ENCODE data around the gene RNASET2.
"Not testable (repeated sequence)": the region's sequence is repeated elsewhere in the genome, so short reads cannot be mapped to it uniquely, and the experiment has no call there.

Gene RNASET2

DNA sequence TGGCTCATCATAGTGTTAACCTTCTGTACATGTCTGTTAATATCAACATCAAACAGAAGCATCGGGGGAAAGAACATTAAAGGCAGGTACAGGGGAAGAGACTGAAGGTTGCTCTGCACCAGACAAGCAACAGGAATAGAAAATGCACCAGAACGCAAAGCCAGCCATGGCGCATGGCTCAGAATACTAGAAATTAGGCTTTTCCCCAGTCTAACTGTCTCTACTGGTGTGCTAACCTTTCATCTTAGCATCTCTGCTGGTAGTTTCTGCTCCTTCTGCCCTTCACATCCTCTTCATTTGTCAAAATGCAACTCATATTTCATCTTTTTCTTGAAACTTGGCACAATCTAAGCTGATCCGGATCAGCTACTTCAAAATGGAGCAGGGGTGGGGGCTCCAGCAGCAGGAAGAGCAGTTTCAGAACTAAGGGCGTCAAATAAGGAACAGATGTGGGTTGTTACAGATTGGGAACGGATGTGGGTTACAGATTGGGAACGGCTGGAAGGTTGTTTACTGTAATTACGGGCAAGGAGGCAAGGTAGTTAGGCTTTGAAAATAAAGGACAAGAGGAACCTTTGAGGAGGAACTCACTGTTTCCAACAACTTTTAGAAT lies 13.1 kb upstream of the RNASET2 start:
- no peak for DNase-seq

- DNase-seq, result no peak
Measured at GRCh38 chr6:166966268-166966667, 9.9 kb upstream of the RNASET2 start.

DNA sequence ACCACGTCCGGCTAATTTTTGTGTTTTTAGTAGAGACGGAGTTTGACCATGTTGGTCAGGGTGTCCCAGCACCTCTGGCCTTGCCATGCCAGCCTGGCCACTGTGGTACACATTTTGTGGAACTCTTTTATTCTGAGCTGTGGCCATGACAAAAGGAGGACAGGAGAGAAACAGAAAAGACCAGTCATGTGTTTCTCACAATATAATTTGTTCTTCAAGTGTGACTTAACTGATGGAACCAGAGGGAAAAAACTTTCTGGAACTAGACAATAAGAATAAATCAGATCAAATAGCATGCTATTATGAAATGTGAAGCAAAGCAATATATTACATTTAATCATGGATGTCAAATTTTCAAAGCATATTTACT lies 4.2 kb upstream of the RNASET2 start:
- DNase-seq, result no peak

GRCh38 chr6:166959911-166960608 lies 3.7 kb upstream of the RNASET2 start:
- no peak for DNase-seq

DNA sequence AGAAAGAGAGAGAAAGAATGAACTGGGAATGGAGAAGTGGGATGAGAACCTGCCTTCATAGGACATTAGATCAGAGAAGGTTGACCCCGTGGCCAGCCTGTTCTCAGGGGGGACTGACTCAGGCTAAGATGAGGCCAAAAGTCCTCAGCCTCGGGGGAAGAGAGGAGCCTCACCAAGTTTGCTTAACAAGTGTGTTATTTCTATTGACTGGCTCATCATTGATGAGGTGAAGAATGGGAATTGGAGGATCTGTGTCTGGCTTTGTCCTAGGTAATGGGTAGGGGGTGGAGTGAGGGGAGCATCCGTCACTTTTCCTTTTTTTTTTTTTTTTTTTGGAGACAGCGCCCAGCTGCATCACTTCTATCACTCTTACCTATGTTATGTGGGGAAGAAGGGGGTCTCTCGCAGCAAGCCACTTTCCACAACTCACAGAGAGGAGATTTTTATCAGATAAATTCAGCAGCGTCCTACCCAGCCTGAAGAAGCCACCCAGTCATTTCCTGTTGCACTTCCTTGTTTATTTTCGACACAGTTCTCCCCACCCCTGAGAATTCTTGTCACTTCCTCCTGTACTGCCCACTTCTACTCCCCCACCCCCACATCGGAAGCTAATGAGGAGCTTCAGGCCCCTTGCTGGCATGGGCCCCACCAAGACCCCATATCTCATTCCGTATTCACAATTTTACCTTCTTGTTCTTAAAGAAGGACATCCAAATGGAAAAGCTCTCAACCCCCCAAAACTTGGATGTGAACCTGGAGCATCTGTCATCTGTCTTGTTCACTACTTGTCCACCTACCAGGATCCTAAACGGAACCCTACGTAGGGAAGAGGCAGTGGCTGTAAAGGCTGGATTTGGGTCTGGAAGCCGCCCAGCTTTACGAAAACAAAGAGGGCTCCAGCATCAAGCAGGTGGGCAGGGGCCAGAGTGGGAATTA lies 2.8 kb upstream of the RNASET2 start:
- peak in 1 of 2 experiments; percentile 49 for DNase-seq

DNA sequence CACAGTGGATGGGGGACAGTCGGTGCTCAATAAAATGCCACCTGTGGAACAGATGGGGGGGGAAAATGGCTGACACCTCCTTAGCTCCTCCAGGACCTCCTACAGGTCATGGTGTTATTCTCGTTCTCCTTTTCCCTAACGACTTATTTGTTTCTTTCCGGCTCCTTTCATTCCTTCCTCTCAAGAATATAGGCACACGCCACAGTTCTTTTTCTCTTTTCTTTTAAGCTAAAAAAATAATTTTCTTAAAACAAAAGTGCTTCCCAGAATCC lies 1.4 kb upstream of the RNASET2 start:
- no peak for DNase-seq

- peak; percentile 30 to 36 for DNase-seq
Measured at GRCh38 chr6:166957087-166957804, 896 bp upstream of the RNASET2 start.

DNA sequence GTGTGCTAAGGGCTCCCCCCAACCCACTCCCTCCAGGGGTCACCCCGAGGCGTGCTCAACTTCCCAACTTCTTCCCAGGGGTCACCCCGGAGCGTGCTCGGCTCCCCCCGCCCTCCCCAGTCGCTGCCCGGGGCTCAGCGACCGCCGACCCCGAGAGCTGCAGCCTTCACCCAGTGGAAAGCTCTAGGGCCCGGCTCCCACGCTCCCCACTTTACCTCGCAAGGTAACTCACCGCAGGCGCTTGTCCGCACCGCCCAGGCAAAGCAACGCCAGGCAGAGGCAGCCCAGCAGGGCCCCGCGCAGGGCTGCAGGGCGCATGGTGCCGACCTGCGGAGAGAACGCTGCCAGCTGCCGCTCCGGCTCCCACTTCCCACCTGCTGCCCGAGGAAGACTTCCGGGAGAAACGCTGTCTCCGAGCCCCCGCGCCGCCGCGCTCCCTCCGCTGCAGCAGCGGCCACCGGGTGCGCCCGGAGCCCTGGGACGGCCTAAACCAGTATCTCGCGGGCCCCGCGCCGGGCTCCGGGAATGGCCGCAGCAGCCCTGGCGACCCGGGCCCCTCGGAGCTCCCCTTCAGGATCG lies 396 bp downstream of the RNASET2 start:
- no peak for DNase-seq

DNA sequence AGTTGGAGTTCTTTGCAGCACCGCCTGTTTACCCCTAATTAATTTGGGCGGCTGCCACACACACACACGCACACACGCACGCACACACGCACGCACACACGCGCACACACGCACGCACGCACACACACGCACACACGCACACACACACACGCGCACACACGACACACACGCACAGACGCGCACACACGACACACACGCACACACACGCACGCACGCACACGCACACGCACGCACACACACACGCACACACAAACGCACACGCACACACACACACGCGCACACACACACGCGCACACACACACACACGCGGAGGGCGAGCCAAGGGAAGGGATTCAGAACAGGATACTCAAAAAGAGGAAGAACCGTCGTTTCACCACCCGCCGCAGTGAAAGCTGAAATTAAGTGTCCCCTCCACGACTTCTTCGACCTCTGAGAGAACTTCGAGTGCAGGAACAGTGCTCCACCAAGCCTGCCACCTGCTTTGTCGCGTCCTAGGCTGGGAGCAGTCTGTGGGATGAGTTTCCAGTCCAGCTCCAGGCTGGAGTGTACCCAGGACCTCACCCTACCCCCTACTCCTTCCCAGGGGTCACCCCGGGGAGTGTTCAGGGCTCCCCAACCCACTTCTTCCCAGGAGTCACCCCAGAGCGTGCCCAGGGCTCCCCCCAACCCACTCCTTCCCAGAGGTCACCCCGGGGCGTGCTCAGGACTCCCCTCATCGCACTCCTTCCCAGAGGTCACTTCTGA lies 1.1 kb downstream of the RNASET2 start:
- peak in 1 of 2 experiments; percentile 20 for DNase-seq

DNA sequence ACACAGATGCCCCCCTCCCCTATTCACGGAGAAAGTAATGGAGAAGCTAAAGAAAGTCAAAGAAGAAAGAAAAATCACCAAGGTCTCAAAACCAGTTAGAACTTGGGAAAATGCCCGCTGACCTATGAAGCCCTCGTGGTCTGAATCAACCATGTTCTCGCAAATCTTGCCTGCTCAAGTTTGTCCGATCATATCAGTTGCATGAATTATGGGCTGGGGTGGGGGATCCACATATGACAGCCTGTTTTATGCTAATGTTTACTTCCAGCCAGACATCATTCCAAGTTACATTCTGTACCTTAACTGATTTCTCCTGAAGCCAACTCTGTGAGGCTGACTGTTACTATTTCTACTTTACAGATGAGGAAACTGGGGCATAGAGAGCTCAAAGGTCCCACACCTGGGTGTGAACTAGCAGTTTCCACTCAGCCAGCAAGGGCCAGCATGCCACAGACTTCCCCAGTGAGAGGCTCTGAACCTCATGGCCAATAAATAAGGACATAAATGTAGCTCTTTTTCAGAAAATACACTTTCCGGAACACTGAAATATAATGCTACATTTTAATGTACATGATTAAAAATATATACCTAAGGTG lies 2.1 kb downstream of the RNASET2 start:
- no peak for DNase-seq

- DNase-seq, result peak; percentile 16 to 49
Measured at GRCh38 chr6:166952567-166953486, 3.5 kb downstream of the RNASET2 start.

- DNase-seq, result peak; percentile 36 to 46
Measured at GRCh38 chr6:166952121-166952520, 4.2 kb downstream of the RNASET2 start.

- DNase-seq, result no peak
Measured at GRCh38 chr6:166951670-166952060, 4.7 kb downstream of the RNASET2 start.

DNA sequence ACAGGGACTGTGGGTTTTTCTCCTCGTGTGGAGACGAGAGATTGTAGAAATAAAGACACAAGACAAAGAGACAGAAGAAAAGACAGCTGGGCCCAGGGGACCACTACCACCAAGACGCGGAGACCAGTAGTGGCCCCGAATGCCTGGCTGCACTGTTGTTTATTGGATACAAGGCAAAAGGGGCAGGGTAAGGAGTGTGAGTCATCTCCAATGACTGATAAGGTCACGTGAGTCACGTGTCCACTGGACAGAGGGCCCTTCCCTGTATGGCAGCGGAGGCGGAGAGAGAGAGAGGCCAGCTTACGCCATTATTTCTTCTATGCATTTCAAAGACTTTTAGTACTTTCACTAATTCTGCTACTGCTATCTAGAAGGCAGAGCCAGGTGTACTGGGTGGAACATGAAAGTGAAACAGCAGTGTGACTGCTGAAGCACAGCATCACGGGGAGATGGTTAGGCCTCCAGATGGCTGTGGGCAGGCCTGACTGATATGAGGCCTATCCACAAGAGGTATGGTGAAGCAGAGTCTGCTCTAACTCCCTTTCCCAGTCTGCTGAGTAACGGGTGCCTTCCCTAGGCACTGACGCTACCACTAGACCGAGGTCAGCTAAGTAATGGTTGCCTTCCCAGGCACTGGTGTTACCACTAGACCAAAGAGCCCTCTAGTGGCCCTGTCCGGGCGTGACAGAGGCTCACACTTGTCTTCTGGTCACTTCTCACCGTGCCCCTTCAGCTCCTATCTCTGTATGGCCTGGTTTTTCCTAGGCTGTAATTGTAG lies 5.3 kb downstream of the RNASET2 start:
- peak; percentile 63 to 80 for DNase-seq

DNA sequence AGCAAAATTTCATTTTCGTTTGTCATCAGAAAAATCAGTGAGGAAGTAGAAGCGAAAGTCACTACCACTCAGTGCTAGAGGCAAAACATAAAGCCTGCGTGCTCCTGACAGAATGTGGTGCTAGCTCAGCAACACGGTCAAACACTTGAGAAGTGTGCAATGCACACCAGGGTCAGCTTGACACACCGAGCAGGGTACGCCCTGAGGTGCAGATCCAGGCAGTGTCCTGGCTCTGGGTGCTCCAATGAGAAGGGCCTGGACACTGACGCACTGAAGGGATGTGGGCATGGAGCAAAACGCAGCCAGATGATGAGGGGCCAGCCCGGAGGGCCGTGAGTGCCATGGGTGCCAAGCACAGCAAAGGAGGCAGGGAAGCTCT lies 5.9 kb downstream of the RNASET2 start:
- no peak for DNase-seq

DNA sequence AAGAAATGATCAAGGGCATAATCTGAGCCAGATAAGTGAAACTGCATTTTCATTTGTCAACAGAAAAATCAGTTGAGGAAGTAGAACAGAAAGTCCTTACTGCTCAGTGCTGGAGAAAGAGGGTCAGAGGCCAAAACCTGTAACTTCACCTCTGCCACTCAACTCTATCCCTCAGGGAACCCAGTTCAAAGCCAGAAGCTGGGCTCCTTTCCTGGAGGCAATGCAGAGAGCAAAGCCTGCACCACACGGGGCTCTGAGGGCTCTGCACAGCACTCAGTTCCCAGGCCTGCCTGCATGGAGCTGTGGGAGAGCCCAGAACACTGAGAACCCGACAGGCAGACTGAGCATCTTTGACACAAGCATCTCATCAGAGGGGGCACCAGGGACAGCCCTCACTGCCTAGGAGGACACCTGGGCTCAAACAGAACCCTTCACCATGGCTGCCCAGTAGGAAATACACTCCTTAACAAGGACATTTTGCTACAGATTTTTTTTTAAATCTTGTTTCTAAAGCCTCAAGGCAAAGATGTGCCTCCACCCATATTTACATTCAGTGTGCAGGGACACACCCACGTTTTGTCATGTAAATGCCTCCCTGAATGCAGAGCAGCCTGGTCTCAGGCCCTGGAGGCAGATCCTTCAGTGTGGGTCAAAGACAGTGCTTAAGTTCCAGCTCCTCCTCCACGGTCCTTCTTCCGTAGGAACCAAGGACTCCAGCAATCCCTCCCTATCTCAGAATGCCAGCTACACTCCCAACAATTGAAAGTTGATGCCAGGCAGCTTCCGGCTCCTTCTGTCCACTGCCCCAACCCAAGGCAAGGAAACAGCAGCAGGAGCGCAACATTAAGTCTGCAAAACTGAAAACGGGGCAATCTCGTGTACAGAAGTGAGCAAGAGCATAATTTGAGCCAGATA lies 6.6 kb downstream of the RNASET2 start:
- DNase-seq, result no peak

DNA sequence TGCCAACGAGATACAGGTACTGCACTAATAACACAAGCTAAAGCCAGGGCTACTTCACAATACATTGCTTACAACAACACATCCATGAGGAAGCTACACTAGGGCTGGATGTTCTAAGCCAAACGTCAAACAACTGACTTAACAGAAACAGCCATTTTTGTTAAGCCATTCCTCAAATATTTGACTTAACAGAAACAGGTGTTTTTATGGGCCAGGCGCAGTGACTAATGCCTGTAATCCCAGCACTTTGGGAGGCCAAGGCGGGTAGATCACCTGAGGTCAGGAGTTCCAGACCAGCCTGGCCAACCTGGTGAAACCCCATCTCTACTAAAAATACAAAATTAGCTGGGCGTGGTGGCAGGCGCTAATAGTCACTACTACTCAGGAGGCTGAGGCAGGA lies 7.6 kb downstream of the RNASET2 start:
- not testable (repeated sequence) for DNase-seq

- DNase-seq, result no peak
Measured at GRCh38 chr6:166947251-166947650, 9.1 kb downstream of the RNASET2 start.

- no peak for DNase-seq
Measured at GRCh38 chr6:166946125-166946524, 10.2 kb downstream of the RNASET2 start.
